Astrocyte (in vitro differentiated cells and primary cell): ENCODE measurements around the gene THAP3. TPM values are rescaled to one million over a fixed set of nuclear protein-coding genes. Genes with fewer than 3 reads are reported as not detected.

Experiments used
- DNase-seq: peaks from one replicate; pipeline ENCODE4 v3.0.0-alpha.2; 2010; ENCODE audit warnings: low read depth
- FAIRE-seq: peaks from 2 replicates; lab custom pipeline; 2011; peaks lifted over from hg19 to GRCh38; lab: Jason Lieb, UNC
- H2AFZ ChIP-seq: 2 replicates; pipeline ENCODE4 v1.6.0; 2012; ENCODE audit warnings: low read depth, low read length, inconsistent platforms
- H3K27ac ChIP-seq: 2 replicates; pipeline ENCODE4 v1.5.1; 2011; ENCODE audit warnings: low read depth, low read length, inconsistent platforms
- H3K27me3 ChIP-seq: 2 replicates; pipeline ENCODE4 v1.6.0; 2011; ENCODE audit warnings: low read length, inconsistent platforms; ENCODE audit not compliant: insufficient read depth
- H3K36me3 ChIP-seq: 2 replicates; pipeline ENCODE4 v1.5.1; 2011; ENCODE audit warnings: low read length, inconsistent platforms; ENCODE audit not compliant: insufficient read depth
- H3K4me1 ChIP-seq: 2 replicates; pipeline ENCODE4 v1.5.1; 2011; ENCODE audit warnings: low read length, inconsistent platforms; ENCODE audit not compliant: insufficient read depth
- H3K4me2 ChIP-seq: 2 replicates; pipeline ENCODE4 v1.6.0; 2012; ENCODE audit warnings: low read length, inconsistent platforms
- H3K4me3 ChIP-seq: 2 replicates; pipeline ENCODE4 v1.5.1; 2011; ENCODE audit warnings: low read depth, mild to moderate bottlenecking, low read length, inconsistent platforms; ENCODE audit not compliant: insufficient read depth
- H3K79me2 ChIP-seq: 2 replicates; pipeline ENCODE4 v1.6.0; 2012; ENCODE audit warnings: mild to moderate bottlenecking, low read length, inconsistent platforms; ENCODE audit not compliant: insufficient read depth
- H3K9ac ChIP-seq: 2 replicates; pipeline ENCODE4 v1.6.0; 2012; ENCODE audit warnings: mild to moderate bottlenecking, low read length, inconsistent platforms
- H3K9me3 ChIP-seq: 2 replicates; pipeline ENCODE4 v1.5.1; 2012; ENCODE audit warnings: low read depth, mild to moderate bottlenecking, low read length, inconsistent platforms; ENCODE audit not compliant: insufficient read depth
- H4K20me1 ChIP-seq: 2 replicates; pipeline ENCODE4 v1.6.0; 2012; ENCODE audit warnings: low read length, inconsistent platforms; ENCODE audit not compliant: insufficient read depth
- H3K27ac Mint-ChIP-seq: one replicate; pipeline ENCODE4 v1.8.0; 2021; ENCODE audit warnings: mild to moderate bottlenecking, mixed read lengths; ENCODE audit not compliant: unreplicated experiment
- H3K27me3 Mint-ChIP-seq: one replicate; pipeline ENCODE4 v1.8.0; 2021; ENCODE audit warnings: low read depth, mixed read lengths; ENCODE audit not compliant: unreplicated experiment
- H3K36me3 Mint-ChIP-seq: one replicate; pipeline ENCODE4 v1.8.0; 2021; ENCODE audit warnings: low read depth, mixed read lengths; ENCODE audit not compliant: unreplicated experiment
- H3K4me1 Mint-ChIP-seq: one replicate; pipeline ENCODE4 v1.8.0; 2021; ENCODE audit warnings: low read depth, mixed read lengths; ENCODE audit not compliant: unreplicated experiment
- H3K4me3 Mint-ChIP-seq: one replicate; pipeline ENCODE4 v1.8.0; 2021; ENCODE audit warnings: mild to moderate bottlenecking, moderate library complexity, mixed read lengths; ENCODE audit not compliant: unreplicated experiment
- H3K9me3 Mint-ChIP-seq: one replicate; pipeline ENCODE4 v1.8.0; 2021; ENCODE audit warnings: mild to moderate bottlenecking, mixed read lengths; ENCODE audit not compliant: unreplicated experiment
- EZH2 ChIP-seq: IDR thresholded peaks from 2 replicates; pipeline ENCODE4 v1.6.1; 2012; ENCODE audit warnings: mild to moderate bottlenecking, low read length, inconsistent platforms; ENCODE audit not compliant: insufficient read depth
- total RNA-seq: library from RNA; stranded (reverse); gene quantifications from 2 replicates; pipeline ENCODE4 v1.2.1, GENCODE V29; 2021
- TF ChIP-seq, protein P1 (sequence below): IDR thresholded peaks from 2 replicates; pipeline ENCODE4 v1.5.1; 2011; ENCODE audit warnings: low read depth, mild to moderate bottlenecking, inconsistent platforms, low read length, moderate library complexity; ENCODE audit not compliant: insufficient read depth

The THAP3 gene
- total RNA-seq, 1 donor from 2014 or later: 16.5 TPM

DNA sequence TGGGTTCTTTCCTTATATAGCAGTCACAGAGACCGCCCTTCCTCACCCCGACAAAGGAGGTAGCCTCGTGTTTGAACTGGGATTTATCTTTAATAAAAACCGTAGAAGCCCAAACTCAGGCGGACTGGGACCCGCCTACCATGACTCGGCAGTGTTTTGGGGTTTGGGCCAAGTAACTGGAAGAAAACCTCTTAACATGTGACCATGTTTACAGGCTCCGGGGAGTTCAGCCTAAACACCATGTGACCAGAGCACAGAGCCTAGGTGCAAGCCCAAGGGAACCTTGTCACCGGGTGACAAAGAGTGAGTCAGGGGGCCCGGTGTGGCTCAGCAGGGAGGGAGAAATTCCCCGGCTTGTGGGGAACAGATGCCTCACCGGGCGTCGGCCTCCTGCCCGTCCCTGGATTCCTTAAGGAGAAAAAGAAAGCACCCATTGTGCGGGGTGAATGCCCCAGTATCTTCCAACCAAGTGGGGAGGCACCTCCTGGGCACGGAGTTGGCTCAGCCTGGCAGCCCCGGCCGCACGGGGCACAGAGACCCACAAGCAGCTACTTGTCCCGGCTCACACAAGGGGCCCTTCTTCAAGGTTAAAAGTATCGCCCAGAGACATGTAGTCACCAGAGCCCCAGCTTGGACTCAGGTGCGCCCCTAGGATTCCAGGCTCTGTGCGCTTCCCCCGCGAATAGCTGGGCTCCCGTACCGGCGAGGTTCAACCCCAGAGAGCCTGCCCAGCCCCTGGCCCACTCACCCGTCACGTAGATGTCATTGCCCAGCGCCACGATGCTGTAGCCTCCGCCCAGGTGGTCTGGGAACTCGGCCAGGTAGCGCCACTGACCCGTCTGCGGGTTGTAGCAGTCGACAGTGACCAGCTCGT, 23.4 kb upstream of the THAP3 start:
- no peak for FAIRE-seq
- Histone ChIP-seq H3K27ac (peak overlapping the region; percentile 95), H3K4me2 (peak overlapping the region; percentile 94), H3K4me3 (peak overlapping the region; percentile 77), H3K79me2 (peaks cover 59% of the 10 kb centered on the region), H3K27me3 (no peaks in the 10 kb centered on the region), H3K9ac (peak overlapping the region; percentile 90), H3K9me3 (no peaks in the 10 kb centered on the region), H3K4me1 (peaks cover 39% of the 10 kb centered on the region), H3K36me3 (peaks cover 6% of the 10 kb centered on the region), H2AFZ (no peak overlapping the region), H4K20me1 (peaks cover 55% of the 10 kb centered on the region)
- no peaks in the 10 kb centered on the region for H3K9me3 Mint-ChIP-seq
- peak; percentile 88 for DNase-seq
- peak overlapping the region; percentile 98 for H3K4me3 Mint-ChIP-seq
- peaks cover 10% of the 10 kb centered on the region for H3K36me3 Mint-ChIP-seq
- no peaks in the 10 kb centered on the region for H3K27me3 Mint-ChIP-seq
- TF ChIP-seq, protein P1, sequence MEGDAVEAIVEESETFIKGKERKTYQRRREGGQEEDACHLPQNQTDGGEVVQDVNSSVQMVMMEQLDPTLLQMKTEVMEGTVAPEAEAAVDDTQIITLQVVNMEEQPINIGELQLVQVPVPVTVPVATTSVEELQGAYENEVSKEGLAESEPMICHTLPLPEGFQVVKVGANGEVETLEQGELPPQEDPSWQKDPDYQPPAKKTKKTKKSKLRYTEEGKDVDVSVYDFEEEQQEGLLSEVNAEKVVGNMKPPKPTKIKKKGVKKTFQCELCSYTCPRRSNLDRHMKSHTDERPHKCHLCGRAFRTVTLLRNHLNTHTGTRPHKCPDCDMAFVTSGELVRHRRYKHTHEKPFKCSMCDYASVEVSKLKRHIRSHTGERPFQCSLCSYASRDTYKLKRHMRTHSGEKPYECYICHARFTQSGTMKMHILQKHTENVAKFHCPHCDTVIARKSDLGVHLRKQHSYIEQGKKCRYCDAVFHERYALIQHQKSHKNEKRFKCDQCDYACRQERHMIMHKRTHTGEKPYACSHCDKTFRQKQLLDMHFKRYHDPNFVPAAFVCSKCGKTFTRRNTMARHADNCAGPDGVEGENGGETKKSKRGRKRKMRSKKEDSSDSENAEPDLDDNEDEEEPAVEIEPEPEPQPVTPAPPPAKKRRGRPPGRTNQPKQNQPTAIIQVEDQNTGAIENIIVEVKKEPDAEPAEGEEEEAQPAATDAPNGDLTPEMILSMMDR: no peak
- TF ChIP-seq EZH2: no peak
- peak overlapping the region; percentile 93 for H3K27ac Mint-ChIP-seq
- H3K4me1 Mint-ChIP-seq: peaks cover 16% of the 10 kb centered on the region

DNA sequence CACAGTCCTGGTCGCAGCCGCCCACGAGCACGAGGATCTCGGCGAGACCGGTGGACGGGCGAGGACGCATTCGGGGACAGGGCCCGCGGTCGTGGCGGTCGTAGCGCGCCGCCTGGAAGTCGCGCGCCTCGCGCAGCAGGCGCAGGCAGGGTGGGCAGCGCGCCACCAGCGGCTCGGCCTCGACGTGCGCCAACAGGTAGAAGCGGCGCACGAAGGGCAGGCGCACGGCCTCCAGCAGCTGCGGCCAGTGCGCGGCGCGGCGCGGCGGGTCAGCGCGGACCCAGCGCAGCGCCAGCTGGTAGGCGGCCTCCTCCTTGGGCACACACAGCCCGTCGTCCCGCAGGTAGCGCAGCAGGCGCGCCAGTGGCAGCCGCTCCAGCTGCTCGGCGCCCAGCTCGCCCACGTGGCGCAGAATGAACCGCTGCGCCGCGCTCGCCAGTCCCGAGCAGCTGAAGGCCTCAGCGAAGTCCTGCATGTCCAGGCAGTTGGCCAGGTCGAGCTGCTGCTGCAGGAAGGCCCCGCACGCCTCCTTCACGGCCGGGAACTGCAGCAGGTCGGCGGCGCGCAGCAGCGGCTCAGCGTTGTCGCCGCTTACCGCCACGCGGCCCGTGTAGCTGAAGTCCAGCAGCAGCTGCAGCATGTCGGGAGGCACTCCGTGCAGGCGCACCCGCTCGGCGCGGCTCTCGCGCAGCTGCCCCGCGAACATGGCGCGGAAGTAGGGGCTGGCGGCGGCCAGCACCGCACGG, 22.6 kb upstream of the THAP3 start:
- Histone ChIP-seq H3K4me1 (peaks cover 39% of the 10 kb centered on the region), H3K9ac (peak overlapping the region; percentile 90), H3K27me3 (no peaks in the 10 kb centered on the region), H3K4me3 (peak overlapping the region; percentile 77), H3K27ac (peak overlapping the region; percentile 95), H3K79me2 (peaks cover 51% of the 10 kb centered on the region), H3K36me3 (peaks cover 3% of the 10 kb centered on the region), H3K4me2 (peak overlapping the region; percentile 94), H2AFZ (peak overlapping the region; percentile 39), H3K9me3 (no peaks in the 10 kb centered on the region), H4K20me1 (peaks cover 47% of the 10 kb centered on the region)
- H3K27me3 Mint-ChIP-seq: no peaks in the 10 kb centered on the region
- TF ChIP-seq EZH2: no peak
- no peaks in the 10 kb centered on the region for H3K9me3 Mint-ChIP-seq
- DNase-seq: peak; percentile 58
- H3K4me3 Mint-ChIP-seq: peak overlapping the region; percentile 98
- peaks cover 15% of the 10 kb centered on the region for H3K4me1 Mint-ChIP-seq
- H3K36me3 Mint-ChIP-seq: peaks cover 7% of the 10 kb centered on the region
- no peak for FAIRE-seq
- H3K27ac Mint-ChIP-seq: peak overlapping the region; percentile 93

DNA sequence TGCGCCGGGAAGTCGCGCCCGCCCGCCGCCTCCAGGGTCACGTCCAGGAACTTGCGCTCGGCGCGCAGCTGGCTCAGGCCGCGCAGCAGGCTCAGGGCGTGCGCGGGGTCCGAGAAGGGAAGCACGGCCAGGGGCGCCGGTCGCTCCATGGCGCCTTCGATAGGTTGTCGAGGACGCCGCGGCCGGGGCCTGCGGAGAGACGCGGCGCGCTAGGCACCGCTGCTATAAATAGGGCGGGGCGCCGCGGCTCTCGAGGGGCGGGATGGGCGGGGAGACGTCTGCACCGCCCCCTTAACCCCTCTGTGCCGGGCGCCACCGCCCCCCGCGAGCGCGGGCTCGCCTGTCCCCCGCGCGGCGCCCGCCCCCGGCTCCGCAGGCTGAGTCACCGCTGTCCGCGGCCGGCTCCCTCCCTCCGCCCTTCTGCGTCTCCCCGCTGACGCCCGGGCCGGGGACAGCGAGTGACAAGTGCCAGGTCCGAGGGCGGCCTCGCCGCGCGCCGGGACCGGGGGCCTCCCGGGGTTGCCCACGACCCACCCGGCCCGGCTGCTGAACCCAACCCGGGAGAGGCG, 21.9 kb upstream of the THAP3 start, which contains the start of gene KLHL21:
Gene KLHL21, minus strand, starts transcription at position 201 of the 569 bp plus-strand sequence. Its CDS starts 52 bp downstream, at position 149.
- Mint-ChIP-seq H3K36me3 (peaks cover 6% of the 10 kb centered on the region), H3K4me1 (peaks cover 15% of the 10 kb centered on the region), H3K27ac (peak within 1 kb of the TSS; percentile 99), H3K4me3 (peak within 1 kb of the TSS; percentile 98), H3K27me3 (no peaks in the 10 kb centered on the region), H3K9me3 (no peaks in the 10 kb centered on the region)
- Histone ChIP-seq H3K27ac (peak within 1 kb of the TSS; percentile 95), H3K36me3 (peaks cover 1% of the 10 kb centered on the region), H3K9ac (peak within 1 kb of the TSS; percentile 90), H3K4me2 (peak within 1 kb of the TSS; percentile 94), H3K9me3 (no peaks in the 10 kb centered on the region), H2AFZ (peak within 1 kb of the TSS; percentile 76), H3K4me1 (peaks cover 39% of the 10 kb centered on the region), H3K27me3 (no peaks in the 10 kb centered on the region), H3K79me2 (peaks cover 45% of the 10 kb centered on the region), H3K4me3 (peak within 1 kb of the TSS; percentile 77), H4K20me1 (peaks cover 41% of the 10 kb centered on the region)
- FAIRE-seq (no peak), DNase-seq (peak; percentile 69)
- TF ChIP-seq, protein P1: no peak
- no peak for TF ChIP-seq EZH2
